ENCODE measurements around the gene TIAM1. TPM values are rescaled to one million over a fixed set of nuclear protein-coding genes. Genes with fewer than 3 reads are reported as not detected.

Gene TIAM1
- total RNA-seq, 2 donors from 2014 or later = 6.0 to 38.1 TPM

DNA sequence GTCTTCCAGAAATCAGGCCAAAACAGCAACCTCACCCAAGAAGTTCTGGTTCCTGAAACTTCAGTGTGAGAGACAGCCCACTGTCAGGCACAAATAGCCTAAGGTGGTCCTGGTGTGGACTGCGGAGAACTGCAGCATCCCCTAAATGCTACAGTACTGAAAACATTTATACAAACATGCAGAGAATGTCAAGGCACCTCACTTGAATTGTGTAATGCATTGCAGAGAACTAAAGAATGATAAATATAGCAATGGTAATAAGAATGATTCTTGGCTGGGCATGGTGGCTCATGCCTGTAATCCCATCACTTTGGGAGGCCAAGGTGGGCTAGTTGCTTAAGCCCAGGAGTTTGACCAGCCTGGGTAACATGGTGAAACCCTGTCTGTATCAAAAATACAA lies 138.6 kb downstream of the TIAM1 start:
- H3K4me1 ChIP-seq (replicated peaks) = no peaks in the 10 kb centered on the region
- no peaks in the 10 kb centered on the region for H3K27me3 ChIP-seq (replicated peaks; ENCODE audit: insufficient read depth)
- TF ChIP-seq POLR2A (IDR thresholded peaks at IDR 0.05) (no peak), CTCF (IDR thresholded peaks at IDR 0.05) (no peak), POLR2AphosphoS5 (IDR thresholded peaks at IDR 0.05) (no peak)
- H3K9me3 ChIP-seq = no peaks in the 10 kb centered on the region
- intact Hi-C loops (cut with DNase I) = no loop called here
- no peak overlapping the region for H3K27ac ChIP-seq
- no peaks in the 10 kb centered on the region for H3K36me3 ChIP-seq
- H3K4me3 ChIP-seq = no peak overlapping the region
- 95% methylated on average over 1 of the region's 1 CpG for WGBS
- no peak for DNase-seq (ENCODE audit: low spot score)

DNA sequence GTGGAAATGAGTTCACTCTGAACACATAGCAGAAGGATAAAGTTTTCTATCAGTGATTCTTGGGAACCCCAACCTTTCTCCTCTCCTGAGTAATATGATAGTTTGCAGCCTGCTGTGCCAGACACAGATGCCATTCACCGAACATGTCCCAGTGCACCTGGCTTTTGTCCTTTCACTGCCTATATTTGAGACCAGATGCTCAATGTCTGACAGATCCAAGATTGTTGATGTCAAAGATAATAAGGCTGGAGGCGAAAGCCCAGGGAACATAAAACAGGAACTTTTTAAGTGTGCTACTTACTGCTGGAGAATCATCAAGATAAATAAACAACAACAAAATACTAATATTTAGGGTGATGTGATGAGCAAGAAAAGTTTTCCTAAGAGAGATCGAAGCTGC lies 139.3 kb downstream of the TIAM1 start:
- Histone ChIP-seq H3K36me3 (no peaks in the 10 kb centered on the region), H3K4me3 (no peak overlapping the region), H3K4me1 (replicated peaks) (no peaks in the 10 kb centered on the region), H3K9me3 (no peaks in the 10 kb centered on the region), H3K27me3 (replicated peaks; ENCODE audit: insufficient read depth) (no peaks in the 10 kb centered on the region), H3K27ac (no peak overlapping the region)
- TF ChIP-seq CTCF (IDR thresholded peaks at IDR 0.05) = no peak
- TF ChIP-seq POLR2A (IDR thresholded peaks at IDR 0.05) = no peak
- no peak for TF ChIP-seq POLR2AphosphoS5 (IDR thresholded peaks at IDR 0.05)
- no peak for DNase-seq (ENCODE audit: low spot score)
- 52% methylated on average over 3 of the region's 3 CpGs for WGBS
- intact Hi-C loops (cut with DNase I) = no loop called here

DNA sequence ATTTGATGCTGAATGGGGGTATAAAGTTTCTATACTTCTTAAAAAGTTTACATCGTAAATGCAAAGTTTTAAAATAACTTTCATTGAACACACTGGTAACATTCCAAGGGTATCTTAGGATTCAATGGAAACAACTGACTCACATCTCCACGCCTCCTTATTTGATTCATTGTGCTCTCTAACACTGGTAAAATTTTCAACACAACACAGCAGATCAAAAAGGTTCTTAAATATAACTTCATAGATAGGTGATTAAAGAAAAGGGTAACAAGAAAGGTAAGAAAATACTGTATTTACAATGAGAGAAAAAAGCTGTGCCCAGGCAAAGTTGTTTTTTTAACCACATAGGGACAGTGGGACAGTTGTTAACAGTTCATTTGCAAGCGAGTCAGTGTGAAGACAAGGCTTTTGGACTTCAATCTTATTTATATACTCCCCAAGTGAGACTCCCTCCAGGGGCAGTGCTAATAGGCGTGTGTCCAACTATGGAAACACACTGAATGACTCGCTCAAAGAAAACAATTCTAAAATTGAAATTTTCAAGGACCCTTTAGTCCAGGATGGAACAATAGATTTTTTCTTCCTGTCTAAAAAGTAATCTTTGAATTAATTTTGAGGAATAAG lies 140.5 kb downstream of the TIAM1 start:
- intact Hi-C loops (cut with DNase I) = no loop called here
- H3K9me3 ChIP-seq = no peaks in the 10 kb centered on the region
- no peaks in the 10 kb centered on the region for H3K36me3 ChIP-seq
- 77% methylated on average over 5 of the region's 5 CpGs for WGBS
- DNase-seq (ENCODE audit: low spot score) = no peak
- H3K27me3 ChIP-seq (replicated peaks; ENCODE audit: insufficient read depth) = no peaks in the 10 kb centered on the region
- no peak for TF ChIP-seq POLR2AphosphoS5 (IDR thresholded peaks at IDR 0.05)
- TF ChIP-seq CTCF (IDR thresholded peaks at IDR 0.05) = no peak
- TF ChIP-seq POLR2A (IDR thresholded peaks at IDR 0.05) = no peak
- H3K27ac ChIP-seq = no peak overlapping the region
- H3K4me3 ChIP-seq = no peak overlapping the region
- H3K4me1 ChIP-seq (replicated peaks) = no peaks in the 10 kb centered on the region

GRCh38 chr21:31201548-31201947 lies 142.5 kb downstream of the TIAM1 start:
- 79% methylated on average over 3 of the region's 3 CpGs for WGBS
- H3K4me1 ChIP-seq (replicated peaks) = no peaks in the 10 kb centered on the region
- H3K36me3 ChIP-seq = no peaks in the 10 kb centered on the region
- intact Hi-C loops (cut with DNase I) = no loop called here
- H3K27ac ChIP-seq = no peak overlapping the region
- no peaks in the 10 kb centered on the region for H3K9me3 ChIP-seq
- no peak for DNase-seq (ENCODE audit: low spot score)
- no peak overlapping the region for H3K4me3 ChIP-seq
- no peaks in the 10 kb centered on the region for H3K27me3 ChIP-seq (replicated peaks; ENCODE audit: insufficient read depth)
- no peak for TF ChIP-seq POLR2AphosphoS5 (IDR thresholded peaks at IDR 0.05)
- no peak for TF ChIP-seq CTCF (IDR thresholded peaks at IDR 0.05)
- TF ChIP-seq POLR2A (IDR thresholded peaks at IDR 0.05) = no peak

DNA sequence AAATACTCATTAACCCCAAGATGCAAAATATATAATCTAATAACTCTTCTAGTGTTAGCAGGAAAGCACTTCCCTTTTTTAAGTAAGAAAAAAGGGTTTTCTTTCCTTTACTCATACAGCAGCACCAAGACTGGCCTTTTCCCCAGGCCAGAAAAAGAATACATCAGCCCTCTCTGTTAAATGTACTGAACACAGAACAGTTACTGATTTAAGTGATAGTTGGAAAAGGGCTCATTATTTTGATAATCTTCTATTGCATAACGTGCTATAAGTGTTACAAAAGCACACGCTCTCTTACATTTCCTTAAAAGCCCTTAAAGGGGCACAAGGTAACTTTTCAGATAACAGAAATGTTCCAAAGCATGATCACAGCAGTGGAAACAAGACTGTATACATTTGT lies 142.9 kb downstream of the TIAM1 start:
- H3K27ac ChIP-seq = no peak overlapping the region
- H3K4me1 ChIP-seq (replicated peaks) = no peaks in the 10 kb centered on the region
- 66% methylated on average over 2 of the region's 2 CpGs for WGBS
- no peak overlapping the region for H3K4me3 ChIP-seq
- intact Hi-C loops (cut with DNase I) = no loop called here
- no peaks in the 10 kb centered on the region for H3K36me3 ChIP-seq
- no peaks in the 10 kb centered on the region for H3K9me3 ChIP-seq
- TF ChIP-seq POLR2A (IDR thresholded peaks at IDR 0.05) = no peak
- no peak for TF ChIP-seq CTCF (IDR thresholded peaks at IDR 0.05)
- TF ChIP-seq POLR2AphosphoS5 (IDR thresholded peaks at IDR 0.05) = no peak
- no peak for DNase-seq (ENCODE audit: low spot score)
- H3K27me3 ChIP-seq (replicated peaks; ENCODE audit: insufficient read depth) = no peaks in the 10 kb centered on the region

Data from prostate gland (tissue), 2 donors.